GM18505 (cell line): ENCODE results near the gene VEZF1.

Experiments
- ATAC-seq: cut with Tn5 transposase; IDR thresholded peaks from one replicate; pipeline ENCODE4 v1.9.1; 2021; ENCODE audit not compliant: unreplicated experiment
- POLR2A ChIP-seq: IDR thresholded peaks from 4 replicates; pipeline ENCODE4 v1.6.1; 2011; ENCODE audit warnings: borderline replicate concordance; ENCODE audit not compliant: insufficient read depth, insufficient read length; ENCODE audit errors: extremely low read depth

The VEZF1 gene

GRCh38 chr17:57945996-57946797 is 41.9 kb downstream of the VEZF1 start:
- TF ChIP-seq POLR2A, result no peak
- ATAC-seq, result peak; percentile 15

DNA sequence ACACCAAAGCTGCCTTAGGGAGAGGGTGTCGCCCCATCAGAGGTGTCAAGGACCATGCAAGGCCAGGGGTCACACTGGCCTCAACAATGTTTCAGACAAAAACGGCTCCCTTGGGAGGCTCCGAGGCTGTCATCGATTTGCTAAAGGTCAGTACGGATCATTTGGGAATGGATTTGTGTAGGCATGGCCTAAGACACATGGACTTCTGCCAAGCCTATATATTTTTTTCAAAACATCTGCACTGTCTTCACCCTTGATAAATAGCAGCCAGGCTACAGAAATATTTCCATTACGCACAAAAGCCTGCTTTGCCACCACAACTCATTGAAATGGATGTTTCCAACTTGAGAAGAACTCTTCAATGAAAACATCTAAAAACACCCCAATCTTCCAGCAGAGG is 43.1 kb downstream of the VEZF1 start:
- no peak for TF ChIP-seq POLR2A
- ATAC-seq, result no peak

GRCh38 chr17:57943645-57944044 is 44.4 kb downstream of the VEZF1 start:
- no peak for ATAC-seq
- TF ChIP-seq POLR2A, result no peak

DNA sequence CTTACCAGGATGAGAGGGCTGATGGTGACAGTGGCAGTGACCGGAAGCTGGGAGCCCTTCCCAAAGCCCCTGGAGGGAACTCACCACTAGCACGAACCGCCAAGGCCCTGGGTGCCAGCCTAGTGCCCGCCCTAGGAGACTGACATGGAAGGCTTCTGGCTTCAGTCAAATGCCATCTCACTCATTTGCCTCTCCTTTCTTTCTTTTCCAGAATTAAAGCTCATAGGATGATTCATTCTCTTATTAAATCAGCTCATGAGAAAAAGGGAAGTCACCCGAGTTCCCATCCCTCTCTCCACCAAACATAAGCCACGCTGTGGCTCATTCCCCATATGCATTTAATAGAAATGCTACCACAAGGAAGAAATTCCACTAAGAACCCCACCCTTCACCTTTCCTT is 44.9 kb downstream of the VEZF1 start:
- no peak for ATAC-seq
- no peak for TF ChIP-seq POLR2A

GRCh38 chr17:57941384-57942370 is 46.4 kb downstream of the VEZF1 start:
- no peak for TF ChIP-seq POLR2A
- no peak for ATAC-seq

DNA sequence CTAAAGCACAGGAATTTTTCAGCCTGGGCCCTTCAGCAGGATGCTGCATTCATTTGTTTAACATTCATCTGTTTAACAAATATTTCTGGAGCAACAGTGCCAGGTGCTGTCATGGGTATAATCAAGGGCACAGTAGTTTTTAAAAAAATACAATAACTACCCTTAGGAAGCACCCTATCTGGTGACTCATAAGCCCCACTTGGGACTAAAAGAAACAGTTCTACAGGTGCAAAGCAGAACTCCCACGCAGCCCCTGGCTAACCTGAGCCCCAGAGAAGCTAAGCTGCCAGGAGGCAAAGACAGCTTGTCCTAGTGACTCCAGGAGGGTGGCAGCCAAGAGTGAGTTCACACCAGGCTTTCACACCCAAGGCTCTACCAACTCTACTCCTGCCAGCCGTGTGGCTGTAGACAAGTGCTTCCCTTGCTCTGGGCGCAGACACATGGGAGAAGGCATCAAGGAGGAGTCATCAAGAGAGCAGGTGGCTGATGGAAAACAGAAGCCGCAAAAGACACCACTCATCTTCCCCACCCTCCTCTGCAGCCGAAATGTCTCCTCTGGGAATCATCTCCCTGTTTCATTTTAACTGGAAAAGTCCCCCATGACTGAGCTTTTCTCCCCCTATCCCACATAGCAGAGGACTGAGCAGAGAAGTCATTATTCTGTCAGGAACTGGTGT is 47.3 kb downstream of the VEZF1 start:
- peak; percentile 39 for ATAC-seq
- TF ChIP-seq POLR2A, result no peak

DNA sequence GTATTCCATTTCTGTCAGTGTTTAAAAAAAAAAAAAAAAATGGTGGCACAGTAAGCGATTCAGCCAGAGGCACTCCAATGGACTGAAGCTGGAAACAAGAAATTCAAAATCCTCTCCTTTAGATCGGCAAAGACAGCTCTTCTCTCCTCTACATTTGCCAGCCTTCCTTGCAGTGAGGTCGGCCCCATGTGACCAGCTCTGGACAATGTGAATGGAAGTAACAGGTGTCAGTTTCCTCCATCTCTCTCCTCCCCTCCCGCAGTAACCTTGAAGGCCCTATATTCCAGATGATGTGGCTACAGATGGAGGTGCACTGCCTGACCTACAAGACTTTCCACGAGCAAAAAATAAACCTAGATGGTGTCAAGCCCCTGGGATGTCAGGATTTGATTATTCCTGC is 47.8 kb downstream of the VEZF1 start:
- no peak for TF ChIP-seq POLR2A
- no peak for ATAC-seq

- peak; percentile 61 for ATAC-seq
- TF ChIP-seq POLR2A, result no peak
These were observed 48.3 kb downstream of the VEZF1 start for GRCh38 chr17:57939797-57940196.

- no peak for ATAC-seq
- TF ChIP-seq POLR2A, result no peak
These were observed 50.0 kb downstream of the VEZF1 start for GRCh38 chr17:57938061-57938502.

DNA sequence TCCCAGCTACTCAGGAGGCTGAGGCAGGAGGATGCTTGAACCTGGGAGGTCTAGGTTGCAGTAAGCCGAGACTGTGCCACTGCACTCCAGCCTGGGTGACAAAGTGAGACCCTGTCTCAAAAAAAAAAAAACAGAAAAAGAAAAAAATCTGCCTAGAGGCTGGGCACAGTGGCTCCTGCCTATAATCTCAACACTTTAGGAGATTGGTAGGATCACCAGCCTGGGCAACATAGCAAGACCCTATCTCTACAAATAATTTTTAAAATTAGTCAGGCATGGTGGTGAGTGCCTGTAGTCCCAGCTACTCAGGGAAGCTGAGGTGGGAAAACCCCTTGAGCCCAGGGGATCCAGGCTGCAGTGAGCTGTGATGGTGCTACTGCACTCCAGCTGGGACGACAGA is 50.6 kb downstream of the VEZF1 start:
- TF ChIP-seq POLR2A, result no peak
- ATAC-seq, result no peak

- TF ChIP-seq POLR2A, result no peak
- no peak for ATAC-seq
These were observed 51.9 kb downstream of the VEZF1 start for GRCh38 chr17:57935833-57936807.

DNA sequence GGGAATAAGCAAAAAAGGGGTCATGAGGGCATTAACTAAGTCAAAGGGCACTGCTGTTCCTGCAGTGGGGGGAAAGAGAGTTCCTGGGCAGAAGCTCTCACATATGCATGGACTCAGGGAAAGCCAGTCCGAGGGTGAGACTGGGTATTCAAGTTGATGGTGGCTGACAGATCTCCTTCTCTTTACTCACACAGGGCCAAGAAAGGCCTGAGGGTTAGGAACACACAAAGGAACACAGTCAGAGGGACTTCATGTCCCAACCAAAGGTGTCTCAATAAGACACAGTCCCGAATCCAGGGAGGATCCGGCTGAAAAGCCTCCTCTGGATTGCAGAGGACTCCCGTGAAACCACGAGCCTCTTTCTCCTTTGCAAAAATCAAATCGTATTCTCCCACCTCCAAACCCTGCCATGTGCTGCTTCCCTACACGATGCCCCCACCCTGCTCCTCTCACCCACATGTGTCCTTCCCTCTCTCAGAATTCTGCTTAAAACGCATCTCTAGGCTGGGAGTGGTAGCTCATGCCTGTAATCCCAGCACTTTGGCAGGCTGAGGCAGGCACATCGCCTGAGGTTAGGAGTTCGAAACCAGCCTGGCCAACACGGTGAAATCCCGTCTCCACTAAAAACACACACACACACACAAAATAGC is 56.4 kb downstream of the VEZF1 start:
- no peak for TF ChIP-seq POLR2A
- no peak for ATAC-seq
